HEK293 (cell line): Measurements from ENCODE around the gene CCL4.

Experiments used
- CTCF ChIA-PET: fragments of 350-600 bp; formaldehyde crosslinking; extraction: SDS; loops from one replicate; lab custom pipeline; 2021; ENCODE audit warnings: antibody characterized with exemption; lab: Yijun Ruan, JAX
- POLR2A ChIA-PET: fragments of 300-600 bp; formaldehyde crosslinking; extraction: SDS; loops from one replicate; lab custom pipeline; 2020; ENCODE audit warnings: antibody characterized with exemption, inconsistent platforms; lab: Yijun Ruan, JAX
- H3K27ac ChIP-seq: fragments of 200-500 bp; sonication (Bioruptor generic); 2 replicates; pipeline ENCODE4 v1.5.1; 2014; ENCODE audit warnings: low read depth, low read length, control low read depth, inconsistent platforms; ENCODE audit errors: extremely low read depth
- H3K36me3 ChIP-seq, 2 experiments: fragments of 200-500 bp in 1 of 2; sonication (Bioruptor generic) in 1 of 2; 1 replicate in 1 of 2; 2 replicates in 1 of 2; pipeline ENCODE4 v1.5.1; 2014 to 2017; ENCODE audit warnings: inconsistent platforms in 2 of 2, low read length in 2 of 2; ENCODE audit not compliant: control insufficient read depth in 2 of 2, insufficient read depth in 1 of 2
- H3K4me1 ChIP-seq: fragments of 200-500 bp; sonication (Bioruptor generic); 2 replicates; pipeline ENCODE4 v1.5.1; 2014; ENCODE audit warnings: mild to moderate bottlenecking, low read length, inconsistent platforms; ENCODE audit not compliant: control insufficient read depth, insufficient read depth
- H3K4me3 ChIP-seq: 2 replicates; pipeline ENCODE4 v1.5.1; 2011; ENCODE audit warnings: low read depth, mild to moderate bottlenecking, control low read depth, low read length, moderate library complexity
- H3K9me3 ChIP-seq: fragments of 200-500 bp; sonication (Bioruptor generic); 2 replicates; pipeline ENCODE4 v1.5.1; 2014; ENCODE audit warnings: low read depth, low read length, inconsistent platforms; ENCODE audit not compliant: control insufficient read depth, insufficient read depth
- HIC1 ChIP-seq: fragments of 450-650 bp; formaldehyde crosslinking; IDR thresholded peaks from 2 replicates; pipeline ENCODE4 v1.5.1; 2016; ENCODE audit warnings: missing biosample characterization, missing genetic modification characterization
- KLF7 ChIP-seq: fragments of 450-650 bp; formaldehyde crosslinking; IDR thresholded peaks from 2 replicates; pipeline ENCODE4 v1.5.1; 2016; ENCODE audit warnings: missing biosample characterization, missing genetic modification characterization, borderline replicate concordance
- SALL2 ChIP-seq: fragments of 450-650 bp; formaldehyde crosslinking; IDR thresholded peaks from 2 replicates; pipeline ENCODE4 v1.5.0; 2017; ENCODE audit warnings: missing biosample characterization, mild to moderate bottlenecking, missing genetic modification characterization, borderline replicate concordance
- SP3 ChIP-seq: fragments of 450-650 bp; formaldehyde crosslinking; IDR thresholded peaks from 2 replicates; pipeline ENCODE4 v1.5.1; 2016; ENCODE audit warnings: missing biosample characterization, missing genetic modification characterization
- TCF7L2 ChIP-seq: IDR thresholded peaks from 2 replicates; pipeline ENCODE4 v1.6.1; 2011; ENCODE audit warnings: low read depth, mild to moderate bottlenecking, inconsistent platforms, low read length, moderate library complexity, borderline replicate concordance
- ZIC2 ChIP-seq: fragments of 450-650 bp; formaldehyde crosslinking; IDR thresholded peaks from 2 replicates; pipeline ENCODE4 v1.5.1; 2016; ENCODE audit warnings: missing biosample characterization, missing genetic modification characterization
- ZNF138 ChIP-seq: fragments of 450-650 bp; formaldehyde crosslinking; IDR thresholded peaks from 2 replicates; pipeline ENCODE4 v1.5.1; 2016; ENCODE audit warnings: missing biosample characterization, missing genetic modification characterization, borderline replicate concordance
- ZNF155 ChIP-seq: fragments of 450-650 bp; formaldehyde crosslinking; IDR thresholded peaks from 2 replicates; pipeline ENCODE4 v1.5.1; 2016; ENCODE audit warnings: missing biosample characterization, missing genetic modification characterization
- ZNF175 ChIP-seq: fragments of 450-650 bp; formaldehyde crosslinking; IDR thresholded peaks from 2 replicates; pipeline ENCODE4 v1.5.1; 2016; ENCODE audit warnings: missing biosample characterization, missing genetic modification characterization
- ZNF202 ChIP-seq: fragments of 450-650 bp; formaldehyde crosslinking; IDR thresholded peaks from 2 replicates; pipeline ENCODE4 v1.5.1; 2016; ENCODE audit warnings: missing biosample characterization, missing genetic modification characterization, borderline replicate concordance
- ZNF214 ChIP-seq: fragments of 450-650 bp; formaldehyde crosslinking; IDR thresholded peaks from 2 replicates; pipeline ENCODE4 v1.5.1; 2017; ENCODE audit warnings: missing biosample characterization, mild to moderate bottlenecking, missing genetic modification characterization, borderline replicate concordance
- ZNF221 ChIP-seq: fragments of 450-650 bp; formaldehyde crosslinking; IDR thresholded peaks from 2 replicates; pipeline ENCODE4 v1.5.1; 2017; ENCODE audit warnings: missing biosample characterization, missing genetic modification characterization, borderline replicate concordance
- ZNF223 ChIP-seq: fragments of 450-650 bp; formaldehyde crosslinking; IDR thresholded peaks from 2 replicates; pipeline ENCODE4 v1.5.1; 2016; ENCODE audit warnings: missing biosample characterization, missing genetic modification characterization
- ZNF24 ChIP-seq: fragments of 450-650 bp; formaldehyde crosslinking; IDR thresholded peaks from 2 replicates; pipeline ENCODE4 v1.5.1; 2016; ENCODE audit warnings: missing biosample characterization, missing genetic modification characterization
- ZNF341 ChIP-seq: fragments of 450-650 bp; formaldehyde crosslinking; IDR thresholded peaks from 2 replicates; pipeline ENCODE4; 2016; ENCODE audit warnings: low read depth, missing biosample characterization, missing genetic modification characterization
- ZNF48 ChIP-seq: fragments of 450-650 bp; formaldehyde crosslinking; IDR thresholded peaks from 2 replicates; pipeline ENCODE4 v1.5.1; 2016; ENCODE audit warnings: missing biosample characterization, missing genetic modification characterization
- ZNF639 ChIP-seq: fragments of 450-650 bp; formaldehyde crosslinking; IDR thresholded peaks from 2 replicates; pipeline ENCODE4 v1.5.1; 2016; ENCODE audit warnings: missing biosample characterization, missing genetic modification characterization
- ZNF645 ChIP-seq: fragments of 450-650 bp; formaldehyde crosslinking; IDR thresholded peaks from 2 replicates; pipeline ENCODE4; 2016; ENCODE audit warnings: missing biosample characterization, missing genetic modification characterization
- ZNF664 ChIP-seq: fragments of 450-650 bp; formaldehyde crosslinking; IDR thresholded peaks from 2 replicates; pipeline ENCODE4 v1.5.1; 2016; ENCODE audit warnings: missing biosample characterization, missing genetic modification characterization
- ZNF704 ChIP-seq: fragments of 450-650 bp; formaldehyde crosslinking; IDR thresholded peaks from 2 replicates; pipeline ENCODE4 v1.5.1; 2016; ENCODE audit warnings: missing biosample characterization, missing genetic modification characterization
- ZNF707 ChIP-seq: fragments of 450-650 bp; formaldehyde crosslinking; IDR thresholded peaks from 2 replicates; pipeline ENCODE4 v1.5.1; 2016; ENCODE audit warnings: missing biosample characterization, missing genetic modification characterization
- ZNF776 ChIP-seq: fragments of 450-650 bp; formaldehyde crosslinking; IDR thresholded peaks from 2 replicates; pipeline ENCODE4 v1.5.0; 2017; ENCODE audit warnings: missing biosample characterization, missing genetic modification characterization, borderline replicate concordance
- ZNF785 ChIP-seq: fragments of 450-650 bp; formaldehyde crosslinking; IDR thresholded peaks from 2 replicates; pipeline ENCODE4 v1.5.1; 2016; ENCODE audit warnings: missing biosample characterization, missing genetic modification characterization
- ZSCAN16 ChIP-seq: fragments of 450-650 bp; formaldehyde crosslinking; IDR thresholded peaks from 2 replicates; pipeline ENCODE4 v1.5.1; 2016; ENCODE audit warnings: missing biosample characterization, missing genetic modification characterization

Gene CCL4

GRCh38 chr17:36068524-36068923 is 35.1 kb upstream of the CCL4 start:
- no peaks in the 10 kb centered on the region for H3K9me3 ChIP-seq
- TF ChIP-seq ZNF223 = no peak
- TF ChIP-seq ZIC2 (tag by site-specific recombination) = no peak
- TF ChIP-seq ZNF138 (tag by site-specific recombination) = no peak
- TF ChIP-seq ZNF707 (tag by site-specific recombination) = no peak
- no peak for TF ChIP-seq ZNF639 (tag by site-specific recombination)
- TF ChIP-seq ZSCAN16 = no peak
- TF ChIP-seq ZNF175 = no peak
- TF ChIP-seq HIC1 (tag by site-specific recombination) = no peak
- no peak for TF ChIP-seq ZNF785 (tag by site-specific recombination)
- ChIA-PET POLR2A (interaction anchor here (0.6 kb wide), 1 partner anchor 42 kb away, joined by 4 read pairs; no protein-coding TSS in a partner anchor), CTCF (interaction anchor here (0.7 to 1.9 kb wide), 4 partner anchors 9 to 99 kb away, joined by 3 to 17 read pairs (median 4); no protein-coding TSS in a partner anchor)
- H3K4me1 ChIP-seq = no peaks in the 10 kb centered on the region
- H3K4me3 ChIP-seq = no peak overlapping the region
- H3K36me3 ChIP-seq = no peaks in the 10 kb centered on the region
- no peak overlapping the region for H3K27ac ChIP-seq

GRCh38 chr17:36069136-36069535 is 34.5 kb upstream of the CCL4 start:
- no peaks in the 10 kb centered on the region for H3K36me3 ChIP-seq
- H3K4me1 ChIP-seq = no peaks in the 10 kb centered on the region
- no peak for TF ChIP-seq ZNF155 (tag by site-specific recombination)
- no peaks in the 10 kb centered on the region for H3K9me3 ChIP-seq
- no peak overlapping the region for H3K4me3 ChIP-seq
- H3K27ac ChIP-seq = no peak overlapping the region
- ChIA-PET CTCF (interaction anchor here (0.7 to 1.9 kb wide), 3 partner anchors 80 to 100 kb away, joined by 3 to 17 read pairs (median 4); no protein-coding TSS in a partner anchor), POLR2A (no interaction called here)

- no peaks in the 10 kb centered on the region for H3K9me3 ChIP-seq
- POLR2A ChIA-PET = no interaction called here
- H3K27ac ChIP-seq = no peak overlapping the region
- CTCF ChIA-PET = interaction anchor here (1.4 to 5.4 kb wide), 4 partner anchors 13 to 101 kb away, joined by 4 to 80 read pairs (median 46); no protein-coding TSS in a partner anchor
- no peak overlapping the region for H3K4me3 ChIP-seq
- no peaks in the 10 kb centered on the region for H3K4me1 ChIP-seq
- no peaks in the 10 kb centered on the region for H3K36me3 ChIP-seq
- TF ChIP-seq TCF7L2 = no peak
- TF ChIP-seq HIC1 (tag by site-specific recombination) = no peak
- no peak for TF ChIP-seq ZNF48 (tag by site-specific recombination)
- TF ChIP-seq ZNF214 = no peak
- no peak for TF ChIP-seq ZNF24 (tag by site-specific recombination)
- TF ChIP-seq ZSCAN16 = no peak
- TF ChIP-seq SP3 (tag by site-specific recombination) = no peak
- no peak for TF ChIP-seq KLF7 (tag by site-specific recombination)
- TF ChIP-seq SALL2 (tag by site-specific recombination) = no peak
- TF ChIP-seq ZNF341 = no peak
- TF ChIP-seq ZNF776 (tag by site-specific recombination) = no peak
- TF ChIP-seq ZNF221 = no peak
- TF ChIP-seq ZNF645 (tag by site-specific recombination) = no peak
- no peak for TF ChIP-seq ZNF202 (tag by site-specific recombination)
- TF ChIP-seq ZNF664 (tag by site-specific recombination) = no peak
- no peak for TF ChIP-seq ZNF704 (tag by site-specific recombination)
Observed at GRCh38 chr17:36070427-36070826, 33.2 kb upstream of the CCL4 start.
